BJ (cell line): Measurements from ENCODE around the gene BEND6. TPM values are rescaled to one million over a fixed set of nuclear protein-coding genes. Genes with fewer than 3 reads are reported as not detected.

Source experiments
- CTCF ChIA-PET: fragments of 350-600 bp; formaldehyde crosslinking; extraction: SDS; loops from one replicate; lab custom pipeline; 2021; ENCODE audit warnings: antibody characterized with exemption, inconsistent platforms; lab: Yijun Ruan, JAX
- POLR2A ChIA-PET: fragments of 300-600 bp; sonication (Branson Sonifier 250); formaldehyde crosslinking; extraction: SDS; loops from one replicate; lab custom pipeline; 2021; ENCODE audit warnings: antibody characterized with exemption; lab: Charles Lee
- DNase-seq: peaks from one replicate; pipeline ENCODE4 v3.0.0-alpha.2; 2011; ENCODE audit warnings: low read depth
- H3K27me3 ChIP-seq: 2 replicates; pipeline ENCODE4 v1.6.0; 2011; ENCODE audit warnings: low read length; ENCODE audit not compliant: control insufficient read depth, insufficient read depth
- H3K36me3 ChIP-seq: 2 replicates; pipeline ENCODE4 v1.5.1; 2011; ENCODE audit warnings: low read length; ENCODE audit not compliant: control insufficient read depth, insufficient read depth
- H3K4me3 ChIP-seq: 2 replicates; pipeline ENCODE4 v1.5.1; 2011; ENCODE audit warnings: low read depth, mild to moderate bottlenecking, control low read depth, low read length
- polyA plus RNA-seq: library from polyadenylated mRNA; depleted of rRNA; stranded (reverse); fragments of >200 nt; gene quantifications from 2 replicates; pipeline ENCODE4 v1.2.3, GENCODE V29; 2011
- TF ChIP-seq, protein P1 (sequence below): IDR thresholded peaks from 2 replicates; pipeline ENCODE4 v1.5.1; 2011; ENCODE audit warnings: low read depth, mild to moderate bottlenecking, control low read depth, inconsistent platforms, low read length, moderate library complexity; ENCODE audit not compliant: insufficient read depth

Gene BEND6
- polyA plus RNA-seq, 1 experiment = 4.8 TPM

DNA sequence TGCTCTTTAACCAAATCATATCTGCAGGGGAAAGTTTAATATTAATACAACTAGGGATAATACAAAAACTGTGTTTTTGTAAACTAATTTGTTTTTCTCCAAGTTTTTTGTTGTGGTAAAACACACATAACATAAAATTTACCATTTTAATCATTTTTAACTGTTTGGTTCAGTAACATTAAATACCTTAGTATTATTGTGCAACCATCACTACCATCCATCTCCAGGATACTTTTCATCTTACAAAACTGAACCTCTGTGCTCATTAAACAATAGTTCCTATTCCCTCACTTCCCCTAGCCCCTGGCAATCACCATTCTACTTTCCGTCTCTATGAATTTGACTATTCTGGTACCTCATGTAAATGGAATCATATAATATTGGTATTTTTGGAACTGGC, 15.9 kb downstream of the BEND6 start:
- no peak for DNase-seq
- Histone ChIP-seq H3K36me3 (no peaks in the 10 kb centered on the region), H3K27me3 (no peaks in the 10 kb centered on the region), H3K4me3 (no peak overlapping the region)
- TF ChIP-seq, protein P1, sequence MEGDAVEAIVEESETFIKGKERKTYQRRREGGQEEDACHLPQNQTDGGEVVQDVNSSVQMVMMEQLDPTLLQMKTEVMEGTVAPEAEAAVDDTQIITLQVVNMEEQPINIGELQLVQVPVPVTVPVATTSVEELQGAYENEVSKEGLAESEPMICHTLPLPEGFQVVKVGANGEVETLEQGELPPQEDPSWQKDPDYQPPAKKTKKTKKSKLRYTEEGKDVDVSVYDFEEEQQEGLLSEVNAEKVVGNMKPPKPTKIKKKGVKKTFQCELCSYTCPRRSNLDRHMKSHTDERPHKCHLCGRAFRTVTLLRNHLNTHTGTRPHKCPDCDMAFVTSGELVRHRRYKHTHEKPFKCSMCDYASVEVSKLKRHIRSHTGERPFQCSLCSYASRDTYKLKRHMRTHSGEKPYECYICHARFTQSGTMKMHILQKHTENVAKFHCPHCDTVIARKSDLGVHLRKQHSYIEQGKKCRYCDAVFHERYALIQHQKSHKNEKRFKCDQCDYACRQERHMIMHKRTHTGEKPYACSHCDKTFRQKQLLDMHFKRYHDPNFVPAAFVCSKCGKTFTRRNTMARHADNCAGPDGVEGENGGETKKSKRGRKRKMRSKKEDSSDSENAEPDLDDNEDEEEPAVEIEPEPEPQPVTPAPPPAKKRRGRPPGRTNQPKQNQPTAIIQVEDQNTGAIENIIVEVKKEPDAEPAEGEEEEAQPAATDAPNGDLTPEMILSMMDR = no peak
- CTCF ChIA-PET = no interaction called here
- POLR2A ChIA-PET = no interaction called here

DNA sequence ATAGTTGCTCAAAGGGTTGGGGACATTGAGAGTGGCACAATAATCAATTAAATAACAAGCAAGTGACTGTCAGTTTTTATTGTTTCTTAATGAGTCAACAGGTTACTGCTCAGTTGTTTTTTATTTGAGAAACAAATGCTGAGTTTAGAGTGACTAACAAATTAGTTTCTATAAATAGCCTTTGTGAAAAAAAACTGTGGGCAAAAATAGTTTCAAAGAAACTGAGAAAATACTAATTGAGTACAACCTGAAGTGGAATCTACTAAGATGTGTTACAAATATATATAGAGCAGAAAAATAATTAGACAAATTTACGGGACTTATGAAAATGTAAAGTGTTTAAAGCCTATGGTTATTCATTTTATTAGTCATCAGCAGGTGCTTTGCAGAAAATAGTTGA, 22.3 kb downstream of the BEND6 start:
- CTCF ChIA-PET = interaction anchor here (0.7 kb wide), 1 partner anchor 28 kb away, joined by 3 read pairs; no protein-coding TSS in a partner anchor
- TF ChIP-seq, protein P1 = no peak
- no peaks in the 10 kb centered on the region for H3K36me3 ChIP-seq
- POLR2A ChIA-PET = no interaction called here
- no peak overlapping the region for H3K4me3 ChIP-seq
- DNase-seq = no peak
- H3K27me3 ChIP-seq = no peaks in the 10 kb centered on the region

DNA sequence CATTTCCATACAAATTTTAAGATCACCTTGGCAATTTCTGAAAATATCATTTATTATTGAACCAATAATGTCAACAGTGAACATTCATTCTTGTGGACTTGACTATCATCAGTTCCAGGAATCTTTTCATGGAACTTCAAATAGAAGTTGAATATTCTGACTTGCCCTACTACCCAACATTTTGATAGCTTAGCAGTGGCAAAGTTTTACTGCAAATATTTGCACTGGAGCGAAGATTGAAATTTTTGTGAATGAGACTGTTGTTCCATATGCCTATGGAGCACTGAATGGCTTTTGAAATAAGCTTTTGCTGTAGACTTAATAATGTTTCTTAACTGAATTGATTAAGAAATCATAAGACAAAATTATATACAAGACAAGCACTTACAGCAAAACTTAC, 23.6 kb downstream of the BEND6 start:
- ChIA-PET POLR2A (no interaction called here), CTCF (no interaction called here)
- Histone ChIP-seq H3K4me3 (no peak overlapping the region), H3K36me3 (no peaks in the 10 kb centered on the region), H3K27me3 (no peaks in the 10 kb centered on the region)
- no peak for DNase-seq
- TF ChIP-seq, protein P1 = no peak

DNA sequence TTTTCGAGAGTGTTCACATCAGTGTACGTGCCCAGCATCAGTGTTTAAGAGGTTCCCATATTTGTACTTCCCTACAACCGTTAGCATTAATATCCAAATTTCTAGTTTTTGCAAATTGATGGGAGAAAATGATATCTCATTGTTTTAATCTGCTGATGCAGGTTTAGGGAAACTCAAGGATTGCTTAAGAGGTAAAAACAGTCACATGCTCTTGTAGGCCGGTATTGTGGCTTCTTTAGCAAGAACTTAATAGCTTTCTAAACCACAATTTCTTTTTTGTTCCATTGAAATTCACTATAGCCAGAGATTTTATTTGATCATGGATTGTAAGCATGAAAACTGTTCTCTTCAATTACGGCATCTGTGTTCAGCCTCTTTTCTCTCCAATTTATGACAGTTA, 29.5 kb downstream of the BEND6 start:
- ChIA-PET POLR2A (no interaction called here), CTCF (interaction anchor here (1.1 to 1.2 kb wide), 3 partner anchors 12 to 80 kb away, joined by 3 to 4 read pairs (median 3); no protein-coding TSS in a partner anchor)
- Histone ChIP-seq H3K36me3 (no peaks in the 10 kb centered on the region), H3K27me3 (no peaks in the 10 kb centered on the region), H3K4me3 (no peak overlapping the region)
- TF ChIP-seq, protein P1 = no peak
- no peak for DNase-seq

DNA sequence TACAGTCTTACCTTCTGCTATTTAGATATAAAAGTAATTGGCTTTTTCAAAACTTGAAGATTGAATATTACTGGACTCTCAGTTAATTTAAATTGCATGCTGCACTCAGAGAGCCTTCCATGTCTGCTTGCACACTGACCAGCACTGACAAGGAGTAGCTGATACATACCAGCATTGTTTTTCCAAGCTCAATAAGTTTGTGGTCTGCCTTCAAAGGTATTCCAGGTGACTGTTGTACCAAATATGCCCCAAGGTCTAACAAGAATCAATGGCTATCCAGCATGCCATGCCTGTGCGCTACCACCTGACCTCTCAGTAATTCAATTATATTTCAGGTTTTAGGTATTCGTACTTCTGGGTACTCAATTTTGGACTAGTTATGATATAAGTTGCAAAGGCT, 30.0 kb downstream of the BEND6 start:
- TF ChIP-seq, protein P1 = no peak
- ChIA-PET CTCF (interaction anchor here (1.2 kb wide), 2 partner anchors 11 to 26 kb away, joined by 3 read pairs; no protein-coding TSS in a partner anchor), POLR2A (no interaction called here)
- no peak for DNase-seq
- Histone ChIP-seq H3K4me3 (no peak overlapping the region), H3K36me3 (no peaks in the 10 kb centered on the region), H3K27me3 (no peaks in the 10 kb centered on the region)
